NB4 (cell line): ENCODE data around the gene RPA4.

Experiments
- MAX ChIP-seq: IDR thresholded peaks from 2 replicates; pipeline ENCODE4 v1.6.1; 2011; ENCODE audit warnings: low read depth, low read length
- POLR2A ChIP-seq: IDR thresholded peaks from 2 replicates; pipeline ENCODE4 v1.6.1; 2011; ENCODE audit warnings: mild to moderate bottlenecking; ENCODE audit not compliant: insufficient read length; ENCODE audit errors: extremely low read depth
- TF ChIP-seq, protein P1 (sequence below): IDR thresholded peaks from one replicate; pipeline ENCODE4 v1.5.1; 2012; ENCODE audit warnings: low read depth, low read length

DNA sequence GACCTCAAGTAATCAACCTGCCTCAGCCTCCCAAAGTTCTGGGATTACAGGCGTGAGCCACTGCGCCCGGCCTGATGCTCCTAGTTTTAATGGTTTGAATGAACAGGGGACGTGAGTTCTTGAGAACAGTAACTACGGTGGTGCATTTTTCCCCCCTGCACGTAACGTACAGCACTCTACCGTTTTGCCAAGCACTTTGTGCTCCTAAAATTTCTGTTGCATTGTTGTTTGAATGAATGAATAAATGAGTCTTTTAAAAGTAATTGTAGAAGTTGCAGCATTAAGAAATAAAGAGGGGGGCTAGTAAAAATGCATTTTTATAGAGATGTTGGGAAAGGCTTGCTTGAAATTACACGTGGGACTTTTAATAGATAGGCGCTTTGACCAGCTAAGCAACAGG, at the start of gene RPA4:
- TF ChIP-seq, protein P1, sequence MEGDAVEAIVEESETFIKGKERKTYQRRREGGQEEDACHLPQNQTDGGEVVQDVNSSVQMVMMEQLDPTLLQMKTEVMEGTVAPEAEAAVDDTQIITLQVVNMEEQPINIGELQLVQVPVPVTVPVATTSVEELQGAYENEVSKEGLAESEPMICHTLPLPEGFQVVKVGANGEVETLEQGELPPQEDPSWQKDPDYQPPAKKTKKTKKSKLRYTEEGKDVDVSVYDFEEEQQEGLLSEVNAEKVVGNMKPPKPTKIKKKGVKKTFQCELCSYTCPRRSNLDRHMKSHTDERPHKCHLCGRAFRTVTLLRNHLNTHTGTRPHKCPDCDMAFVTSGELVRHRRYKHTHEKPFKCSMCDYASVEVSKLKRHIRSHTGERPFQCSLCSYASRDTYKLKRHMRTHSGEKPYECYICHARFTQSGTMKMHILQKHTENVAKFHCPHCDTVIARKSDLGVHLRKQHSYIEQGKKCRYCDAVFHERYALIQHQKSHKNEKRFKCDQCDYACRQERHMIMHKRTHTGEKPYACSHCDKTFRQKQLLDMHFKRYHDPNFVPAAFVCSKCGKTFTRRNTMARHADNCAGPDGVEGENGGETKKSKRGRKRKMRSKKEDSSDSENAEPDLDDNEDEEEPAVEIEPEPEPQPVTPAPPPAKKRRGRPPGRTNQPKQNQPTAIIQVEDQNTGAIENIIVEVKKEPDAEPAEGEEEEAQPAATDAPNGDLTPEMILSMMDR = no peak
- no peak for TF ChIP-seq POLR2A
- TF ChIP-seq MAX = no peak
